K562 (cell line): ENCODE results near the gene TCIRG1. TPM values are rescaled to one million over a fixed set of nuclear protein-coding genes. Genes with fewer than 3 reads are reported as not detected.
A peak's percentile ranks its signal among the peaks of the same experiment; 100 is the strongest.

Experiments
- EZH2 ChIP-seq: IDR thresholded peaks from 2 replicates; pipeline ENCODE4 v1.6.1; 2012; ENCODE audit warnings: low read depth, mild to moderate bottlenecking, inconsistent platforms, low read length, borderline replicate concordance
- KLF16 ChIP-seq: IDR thresholded peaks from 2 replicates; pipeline ENCODE4 v1.6.1; 2016; ENCODE audit warnings: antibody characterized with exemption
- NCOA1 ChIP-seq: fragments of 450-650 bp; IDR thresholded peaks from 2 replicates; pipeline ENCODE4 v1.6.1; 2016; ENCODE audit warnings: low read depth
- NCOA6 ChIP-seq: fragments of 450-650 bp; IDR thresholded peaks from 2 replicates; pipeline ENCODE4 v1.6.1; 2017; ENCODE audit warnings: mild to moderate bottlenecking
- PHF20 ChIP-seq: fragments of 450-650 bp; IDR thresholded peaks from 2 replicates; pipeline ENCODE4 v1.6.1; 2018; ENCODE audit not compliant: partially characterized antibody
- SETDB1 ChIP-seq: IDR thresholded peaks from one replicate; pipeline ENCODE4 v1.6.1; 2012; ENCODE audit warnings: low read length, control low read depth, inconsistent platforms
- SPI1 ChIP-seq: IDR thresholded peaks from 2 replicates; pipeline ENCODE4 v1.6.1; 2011; ENCODE audit warnings: low read depth, low read length, control low read depth, borderline replicate concordance
- TBL1XR1 ChIP-seq, 2 experiments: IDR thresholded peaks; 2 replicates each; pipeline ENCODE4 v1.6.1; 2012; ENCODE audit warnings: improper control_type of control experiment in 2 of 2, low read length in 2 of 2, mild to moderate bottlenecking in 1 of 2
- TBP ChIP-seq: optimal IDR thresholded peaks from 2 replicates; pipeline ENCODE3; 2011; ENCODE audit warnings: low read depth, low read length, improper control_type of control experiment
- XRCC4 ChIP-seq: IDR thresholded peaks from one replicate; pipeline ENCODE4 v1.6.1; 2011; ENCODE audit not compliant: insufficient read depth, insufficient read length; ENCODE audit errors: extremely low read depth
- polyA plus RNA-seq, 8 experiments: library from polyadenylated mRNA; depleted of rRNA in 4 of 8; stranded (reverse) in 5 of 8; unstranded in 3 of 8; fragments of >200 nt; fragmentation: Nextera tagmentation in 2 of 8; fragmentation: Illumina TruSeq in 1 of 8; extraction: Ambion mirVana in 2 of 8; extraction: Trizol in 1 of 8; gene quantifications; 2 replicates each; pipeline versions ENCODE4 v1.2.1 to v1.2.3, GENCODE V29; 2011 to 2014; ENCODE audit warnings: inconsistent platforms in 1 of 8, missing spikeins in 1 of 8
- total RNA-seq, 7 experiments: library from RNA; depleted of rRNA in 6 of 7; stranded (reverse); fragments of >200 nt in 6 of 7; fragmentation: Illumina TruSeq in 2 of 7; extraction: Trizol in 2 of 7; gene quantifications; 2 replicates each; pipeline versions ENCODE4 v1.2.1 to v1.2.3, GENCODE V29; 2011 to 2021; ENCODE audit warnings: low replicate concordance in 1 of 7
- TF ChIP-seq, protein P1 (sequence below): fragments of 450-650 bp; formaldehyde crosslinking; IDR thresholded peaks from 2 replicates; pipeline ENCODE4 v1.4.0; 2020; ENCODE audit warnings: mild to moderate bottlenecking, mixed read lengths
- TF ChIP-seq, protein P2 (sequence below): fragments of 250-450 bp; sonication (Bioruptor Pico); IDR thresholded peaks from 2 replicates; pipeline ENCODE4 v1.6.1; 2021; ENCODE audit warnings: mild to moderate bottlenecking
- TF ChIP-seq, protein P3 (sequence below): fragments of 250-450 bp; sonication (Bioruptor Pico); IDR thresholded peaks from 2 replicates; pipeline ENCODE4 v1.5.0; 2021
- TF ChIP-seq, protein P4 (sequence below): sonication (generic); formaldehyde crosslinking; IDR thresholded peaks from 2 replicates; pipeline ENCODE4 v1.8.0; 2022; ENCODE audit warnings: missing genetic modification reagents, mild to moderate bottlenecking, borderline replicate concordance
- TF ChIP-seq, protein P5 (sequence below): fragments of 450-650 bp; formaldehyde crosslinking; IDR thresholded peaks from 2 replicates; pipeline ENCODE4 v1.4.0; 2020; ENCODE audit warnings: mild to moderate bottlenecking, moderate library complexity

TCIRG1 gene
- total and polyA plus RNA-seq, 9 of the 15 experiments (the other 6 are each of a cell fraction or from before 2014, with no cell fraction given), result 0.49 to 143 (median 24.4) TPM

DNA sequence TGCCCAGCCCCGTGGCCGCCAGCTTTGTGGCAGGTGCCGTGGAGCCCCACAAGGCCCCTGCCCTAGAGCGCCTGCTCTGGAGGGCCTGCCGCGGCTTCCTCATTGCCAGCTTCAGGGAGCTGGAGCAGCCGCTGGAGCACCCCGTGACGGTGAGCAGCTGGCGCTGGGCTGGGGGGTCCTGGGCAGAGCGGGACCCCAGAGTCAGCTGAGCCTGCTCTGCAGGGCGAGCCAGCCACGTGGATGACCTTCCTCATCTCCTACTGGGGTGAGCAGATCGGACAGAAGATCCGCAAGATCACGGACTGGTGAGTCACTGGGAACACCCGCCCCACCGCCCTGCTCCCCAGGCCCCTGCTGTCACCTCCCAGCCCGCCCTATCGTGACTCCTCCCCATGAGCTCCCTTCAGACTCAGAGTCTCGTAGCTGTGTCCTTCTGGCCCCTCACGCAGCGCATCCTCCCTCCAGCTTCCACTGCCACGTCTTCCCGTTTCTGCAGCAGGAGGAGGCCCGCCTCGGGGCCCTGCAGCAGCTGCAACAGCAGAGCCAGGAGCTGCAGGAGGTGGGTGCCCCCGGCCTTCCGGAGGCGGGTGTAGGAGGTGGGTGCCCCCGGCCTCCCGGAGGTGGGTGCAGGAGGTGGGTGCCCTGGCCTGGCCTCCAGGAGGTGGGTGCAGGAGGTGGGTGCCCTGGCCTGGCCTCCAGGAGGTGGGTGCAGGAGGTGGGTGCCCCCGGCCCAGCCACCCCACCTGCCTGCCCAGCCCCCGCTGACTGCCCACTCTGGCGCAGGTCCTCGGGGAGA, 4.7 kb downstream of the TCIRG1 start (continued):
- TF ChIP-seq SPI1 (no peak), TBL1XR1 (IDR thresholded peaks at IDR 0.05; ENCODE audit: low read length in 2 of 2) (no peak), SETDB1 (no peak), EZH2 (no peak), XRCC4 (no peak), KLF16 (no peak), PHF20 (no peak), NCOA1 (peak; percentile 18; the same call in 1 of the 2 replicates), TBP (no peak), NCOA6 (no peak)
- TF ChIP-seq, protein P1, sequence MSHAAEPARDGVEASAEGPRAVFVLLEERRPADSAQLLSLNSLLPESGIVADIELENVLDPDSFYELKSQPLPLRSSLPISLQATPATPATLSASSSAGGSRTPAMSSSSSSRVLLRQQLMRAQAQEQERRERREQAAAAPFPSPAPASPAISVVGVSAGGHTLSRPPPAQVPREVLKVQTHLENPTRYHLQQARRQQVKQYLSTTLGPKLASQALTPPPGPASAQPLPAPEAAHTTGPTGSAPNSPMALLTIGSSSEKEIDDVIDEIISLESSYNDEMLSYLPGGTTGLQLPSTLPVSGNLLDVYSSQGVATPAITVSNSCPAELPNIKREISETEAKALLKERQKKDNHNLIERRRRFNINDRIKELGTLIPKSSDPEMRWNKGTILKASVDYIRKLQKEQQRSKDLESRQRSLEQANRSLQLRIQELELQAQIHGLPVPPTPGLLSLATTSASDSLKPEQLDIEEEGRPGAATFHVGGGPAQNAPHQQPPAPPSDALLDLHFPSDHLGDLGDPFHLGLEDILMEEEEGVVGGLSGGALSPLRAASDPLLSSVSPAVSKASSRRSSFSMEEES (CRISPR knock-in tag), result no peak
- TF ChIP-seq, protein P2, sequence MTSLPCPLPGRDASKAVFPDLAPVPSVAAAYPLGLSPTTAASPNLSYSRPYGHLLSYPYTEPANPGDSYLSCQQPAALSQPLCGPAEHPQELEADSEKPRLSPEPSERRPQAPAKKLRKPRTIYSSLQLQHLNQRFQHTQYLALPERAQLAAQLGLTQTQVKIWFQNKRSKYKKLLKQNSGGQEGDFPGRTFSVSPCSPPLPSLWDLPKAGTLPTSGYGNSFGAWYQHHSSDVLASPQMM (CRISPR knock-in tag), result no peak
- TF ChIP-seq, protein P3, sequence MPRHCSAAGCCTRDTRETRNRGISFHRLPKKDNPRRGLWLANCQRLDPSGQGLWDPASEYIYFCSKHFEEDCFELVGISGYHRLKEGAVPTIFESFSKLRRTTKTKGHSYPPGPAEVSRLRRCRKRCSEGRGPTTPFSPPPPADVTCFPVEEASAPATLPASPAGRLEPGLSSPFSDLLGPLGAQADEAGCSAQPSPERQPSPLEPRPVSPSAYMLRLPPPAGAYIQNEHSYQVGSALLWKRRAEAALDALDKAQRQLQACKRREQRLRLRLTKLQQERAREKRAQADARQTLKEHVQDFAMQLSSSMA, result no peak
- TF ChIP-seq, protein P4, sequence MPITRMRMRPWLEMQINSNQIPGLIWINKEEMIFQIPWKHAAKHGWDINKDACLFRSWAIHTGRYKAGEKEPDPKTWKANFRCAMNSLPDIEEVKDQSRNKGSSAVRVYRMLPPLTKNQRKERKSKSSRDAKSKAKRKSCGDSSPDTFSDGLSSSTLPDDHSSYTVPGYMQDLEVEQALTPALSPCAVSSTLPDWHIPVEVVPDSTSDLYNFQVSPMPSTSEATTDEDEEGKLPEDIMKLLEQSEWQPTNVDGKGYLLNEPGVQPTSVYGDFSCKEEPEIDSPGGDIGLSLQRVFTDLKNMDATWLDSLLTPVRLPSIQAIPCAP, result no peak
- TF ChIP-seq, protein P5, sequence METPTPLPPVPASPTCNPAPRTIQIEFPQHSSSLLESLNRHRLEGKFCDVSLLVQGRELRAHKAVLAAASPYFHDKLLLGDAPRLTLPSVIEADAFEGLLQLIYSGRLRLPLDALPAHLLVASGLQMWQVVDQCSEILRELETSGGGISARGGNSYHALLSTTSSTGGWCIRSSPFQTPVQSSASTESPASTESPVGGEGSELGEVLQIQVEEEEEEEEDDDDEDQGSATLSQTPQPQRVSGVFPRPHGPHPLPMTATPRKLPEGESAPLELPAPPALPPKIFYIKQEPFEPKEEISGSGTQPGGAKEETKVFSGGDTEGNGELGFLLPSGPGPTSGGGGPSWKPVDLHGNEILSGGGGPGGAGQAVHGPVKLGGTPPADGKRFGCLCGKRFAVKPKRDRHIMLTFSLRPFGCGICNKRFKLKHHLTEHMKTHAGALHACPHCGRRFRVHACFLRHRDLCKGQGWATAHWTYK, result peak; percentile 98
